BJ (cell line): ENCODE results near the gene KIF1B. TPM values are rescaled to one million over a fixed set of nuclear protein-coding genes. Genes with fewer than 3 reads are reported as not detected.

Experiments used
- CTCF ChIA-PET: fragments of 350-600 bp; formaldehyde crosslinking; extraction: SDS; loops from one replicate; lab custom pipeline; 2021; ENCODE audit warnings: antibody characterized with exemption, inconsistent platforms; lab: Yijun Ruan, JAX
- POLR2A ChIA-PET: fragments of 300-600 bp; sonication (Branson Sonifier 250); formaldehyde crosslinking; extraction: SDS; loops from one replicate; lab custom pipeline; 2021; ENCODE audit warnings: antibody characterized with exemption; lab: Charles Lee
- DNase-seq: peaks from one replicate; pipeline ENCODE4 v3.0.0-alpha.2; 2011; ENCODE audit warnings: low read depth
- H3K27me3 ChIP-seq: 2 replicates; pipeline ENCODE4 v1.6.0; 2011; ENCODE audit warnings: low read length; ENCODE audit not compliant: control insufficient read depth, insufficient read depth
- H3K36me3 ChIP-seq: 2 replicates; pipeline ENCODE4 v1.5.1; 2011; ENCODE audit warnings: low read length; ENCODE audit not compliant: control insufficient read depth, insufficient read depth
- H3K4me3 ChIP-seq: 2 replicates; pipeline ENCODE4 v1.5.1; 2011; ENCODE audit warnings: low read depth, mild to moderate bottlenecking, control low read depth, low read length
- polyA minus RNA-seq: library from RNA; depleted of rRNA, polyadenylated mRNA; stranded (reverse); fragments of >200 nt; gene quantifications from 2 replicates; pipeline ENCODE4 v1.2.3, GENCODE V29; 2011; rRNA and poly(A)+ RNA removed
- polyA plus RNA-seq: library from polyadenylated mRNA; depleted of rRNA; stranded (reverse); fragments of >200 nt; gene quantifications from 2 replicates; pipeline ENCODE4 v1.2.3, GENCODE V29; 2011; rRNA removed
- TF ChIP-seq, protein P1 (sequence below): IDR thresholded peaks from 2 replicates; pipeline ENCODE4 v1.5.1; 2011; ENCODE audit warnings: low read depth, mild to moderate bottlenecking, control low read depth, inconsistent platforms, low read length, moderate library complexity; ENCODE audit not compliant: insufficient read depth

Gene KIF1B, protein sequence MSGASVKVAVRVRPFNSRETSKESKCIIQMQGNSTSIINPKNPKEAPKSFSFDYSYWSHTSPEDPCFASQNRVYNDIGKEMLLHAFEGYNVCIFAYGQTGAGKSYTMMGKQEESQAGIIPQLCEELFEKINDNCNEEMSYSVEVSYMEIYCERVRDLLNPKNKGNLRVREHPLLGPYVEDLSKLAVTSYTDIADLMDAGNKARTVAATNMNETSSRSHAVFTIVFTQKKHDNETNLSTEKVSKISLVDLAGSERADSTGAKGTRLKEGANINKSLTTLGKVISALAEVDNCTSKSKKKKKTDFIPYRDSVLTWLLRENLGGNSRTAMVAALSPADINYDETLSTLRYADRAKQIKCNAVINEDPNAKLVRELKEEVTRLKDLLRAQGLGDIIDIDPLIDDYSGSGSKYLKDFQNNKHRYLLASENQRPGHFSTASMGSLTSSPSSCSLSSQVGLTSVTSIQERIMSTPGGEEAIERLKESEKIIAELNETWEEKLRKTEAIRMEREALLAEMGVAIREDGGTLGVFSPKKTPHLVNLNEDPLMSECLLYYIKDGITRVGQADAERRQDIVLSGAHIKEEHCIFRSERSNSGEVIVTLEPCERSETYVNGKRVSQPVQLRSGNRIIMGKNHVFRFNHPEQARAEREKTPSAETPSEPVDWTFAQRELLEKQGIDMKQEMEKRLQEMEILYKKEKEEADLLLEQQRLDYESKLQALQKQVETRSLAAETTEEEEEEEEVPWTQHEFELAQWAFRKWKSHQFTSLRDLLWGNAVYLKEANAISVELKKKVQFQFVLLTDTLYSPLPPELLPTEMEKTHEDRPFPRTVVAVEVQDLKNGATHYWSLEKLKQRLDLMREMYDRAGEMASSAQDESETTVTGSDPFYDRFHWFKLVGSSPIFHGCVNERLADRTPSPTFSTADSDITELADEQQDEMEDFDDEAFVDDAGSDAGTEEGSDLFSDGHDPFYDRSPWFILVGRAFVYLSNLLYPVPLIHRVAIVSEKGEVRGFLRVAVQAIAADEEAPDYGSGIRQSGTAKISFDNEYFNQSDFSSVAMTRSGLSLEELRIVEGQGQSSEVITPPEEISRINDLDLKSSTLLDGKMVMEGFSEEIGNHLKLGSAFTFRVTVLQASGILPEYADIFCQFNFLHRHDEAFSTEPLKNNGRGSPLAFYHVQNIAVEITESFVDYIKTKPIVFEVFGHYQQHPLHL (N-terminal part only)
- polyA plus RNA-seq = 11.8 and 15.7 TPM in 2 replicates
- 18.5 and 19.1 TPM in 2 replicates for polyA minus RNA-seq

DNA sequence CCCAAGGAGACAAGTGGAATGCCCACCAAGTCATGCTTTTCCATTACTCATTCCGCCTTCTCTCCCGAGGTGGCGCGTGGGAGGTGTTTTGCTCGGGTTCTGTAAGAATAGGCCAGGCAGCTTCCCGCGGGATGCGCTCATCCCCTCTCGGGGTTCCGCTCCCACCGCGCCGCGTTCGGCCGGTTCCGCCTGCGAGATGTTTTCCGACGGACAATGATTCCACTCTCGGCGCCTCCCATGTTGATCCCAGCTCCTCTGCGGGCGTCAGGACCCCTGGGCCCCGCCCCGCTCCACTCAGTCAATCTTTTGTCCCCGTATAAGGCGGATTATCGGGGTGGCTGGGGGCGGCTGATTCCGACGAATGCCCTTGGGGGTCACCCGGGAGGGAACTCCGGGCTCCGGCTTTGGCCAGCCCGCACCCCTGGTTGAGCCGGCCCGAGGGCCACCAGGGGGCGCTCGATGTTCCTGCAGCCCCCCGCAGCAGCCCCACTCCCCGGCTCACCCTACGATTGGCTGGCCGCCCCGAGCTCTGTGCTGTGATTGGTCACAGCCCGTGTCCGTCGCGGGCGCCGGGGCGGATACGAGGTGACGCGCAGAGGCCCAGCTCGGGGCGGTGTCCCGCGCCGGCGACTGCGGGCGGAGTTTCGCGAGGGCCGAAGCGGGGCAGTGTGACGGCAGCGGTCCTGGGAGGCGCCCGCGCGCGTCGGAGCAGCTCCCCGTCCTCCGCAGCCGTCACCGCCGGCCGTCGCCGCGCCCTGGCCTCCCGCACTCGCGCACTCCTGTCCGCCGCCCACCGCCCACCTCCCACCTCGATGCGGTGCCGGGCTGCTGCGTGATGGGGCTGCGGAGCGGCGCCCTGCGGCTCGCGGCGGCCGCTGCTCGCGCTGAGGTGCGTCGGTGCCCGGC, at the start of gene KIF1B:
Gene KIF1B, plus strand, starts transcription at position 666 of the 906 bp plus-strand sequence. CDS start 21,759 bp downstream, outside the sequence.
- Histone ChIP-seq H3K36me3 (no peaks in the 10 kb centered on the region), H3K27me3 (no peaks in the 10 kb centered on the region), H3K4me3 (peak within 1 kb of the TSS; percentile 76)
- TF ChIP-seq, protein P1, sequence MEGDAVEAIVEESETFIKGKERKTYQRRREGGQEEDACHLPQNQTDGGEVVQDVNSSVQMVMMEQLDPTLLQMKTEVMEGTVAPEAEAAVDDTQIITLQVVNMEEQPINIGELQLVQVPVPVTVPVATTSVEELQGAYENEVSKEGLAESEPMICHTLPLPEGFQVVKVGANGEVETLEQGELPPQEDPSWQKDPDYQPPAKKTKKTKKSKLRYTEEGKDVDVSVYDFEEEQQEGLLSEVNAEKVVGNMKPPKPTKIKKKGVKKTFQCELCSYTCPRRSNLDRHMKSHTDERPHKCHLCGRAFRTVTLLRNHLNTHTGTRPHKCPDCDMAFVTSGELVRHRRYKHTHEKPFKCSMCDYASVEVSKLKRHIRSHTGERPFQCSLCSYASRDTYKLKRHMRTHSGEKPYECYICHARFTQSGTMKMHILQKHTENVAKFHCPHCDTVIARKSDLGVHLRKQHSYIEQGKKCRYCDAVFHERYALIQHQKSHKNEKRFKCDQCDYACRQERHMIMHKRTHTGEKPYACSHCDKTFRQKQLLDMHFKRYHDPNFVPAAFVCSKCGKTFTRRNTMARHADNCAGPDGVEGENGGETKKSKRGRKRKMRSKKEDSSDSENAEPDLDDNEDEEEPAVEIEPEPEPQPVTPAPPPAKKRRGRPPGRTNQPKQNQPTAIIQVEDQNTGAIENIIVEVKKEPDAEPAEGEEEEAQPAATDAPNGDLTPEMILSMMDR = peak; percentile 97
- ChIA-PET CTCF (interaction anchor here (0.6 to 2.8 kb wide), 61 partner anchors 9 to 309 kb away, joined by 3 to 44 read pairs (median 4); partner anchors contain the start of genes LZIC and NMNAT1), POLR2A (no interaction called here)
- DNase-seq = peak; percentile 79

DNA sequence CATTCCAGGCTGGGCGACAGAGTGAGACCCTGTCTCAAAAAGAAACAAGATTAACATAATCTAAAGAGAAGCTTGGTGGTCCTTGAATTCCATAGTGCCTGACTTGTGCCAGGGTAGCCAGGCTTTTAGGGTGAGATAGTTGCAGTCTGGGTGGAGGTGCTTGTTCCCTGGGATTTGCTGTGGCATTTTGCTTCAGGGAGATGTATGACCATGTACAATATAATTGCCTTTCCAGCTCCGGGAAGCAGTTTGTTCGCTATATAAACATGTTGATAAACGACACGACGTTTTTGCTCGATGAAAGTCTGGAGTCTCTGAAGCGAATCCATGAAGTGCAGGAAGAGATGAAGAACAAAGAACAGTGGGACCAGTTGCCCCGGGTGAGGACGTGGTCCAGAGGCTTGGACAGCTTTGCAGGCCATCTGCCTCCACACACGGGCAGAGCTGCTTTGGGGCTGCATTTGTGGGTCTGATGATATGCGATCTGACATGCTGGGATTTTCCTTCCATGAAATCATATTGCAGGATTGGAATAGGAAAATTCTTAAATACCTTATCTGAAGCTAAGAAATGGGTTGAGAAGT, 49.4 kb upstream of the KIF1B start:
- TF ChIP-seq, protein P1 = no peak
- Histone ChIP-seq H3K4me3 (no peak overlapping the region), H3K27me3 (no peaks in the 10 kb centered on the region), H3K36me3 (peaks cover 10% of the 10 kb centered on the region)
- DNase-seq = no peak
- POLR2A ChIA-PET = no interaction called here
- CTCF ChIA-PET = interaction anchor here (2.1 to 2.9 kb wide), 2 partner anchors 9 to 211 kb away, joined by 7 to 12 read pairs; no protein-coding TSS in a partner anchor

DNA sequence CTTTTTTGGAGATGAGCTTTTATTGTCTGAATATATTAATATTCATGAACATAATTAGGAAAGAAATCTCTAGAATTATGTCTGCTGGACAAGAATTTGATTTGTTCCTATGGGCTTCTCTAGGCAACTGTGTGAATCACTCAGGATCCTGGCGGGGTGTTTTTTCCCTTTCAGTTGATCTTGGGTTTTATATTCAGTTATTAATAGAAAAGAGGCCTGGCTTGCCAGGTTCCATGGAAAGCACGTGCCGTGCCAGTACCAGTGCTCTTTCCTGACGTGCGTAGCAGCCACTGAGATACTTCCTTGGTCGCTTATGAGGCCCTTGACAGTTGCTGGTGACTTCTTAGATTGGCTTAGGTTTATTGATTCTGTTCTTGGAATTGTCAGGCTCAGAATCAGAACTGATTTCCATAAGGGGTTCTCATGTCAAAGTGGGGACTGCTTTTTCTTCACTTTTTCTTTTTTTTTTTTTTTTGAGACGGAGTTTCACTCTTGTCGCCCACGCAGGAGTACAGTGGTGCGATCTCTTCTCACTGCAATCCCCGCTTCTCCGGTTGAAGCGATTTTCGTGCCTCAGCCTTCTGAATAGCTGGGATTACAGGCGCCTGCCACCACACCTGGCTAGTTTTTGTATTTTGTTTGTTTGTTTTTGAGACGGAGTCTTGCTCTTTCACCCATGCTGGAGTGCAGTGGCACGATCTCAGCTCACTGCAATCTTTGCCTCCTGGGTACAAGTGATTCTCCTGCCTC, 48.7 kb upstream of the KIF1B start:
- Histone ChIP-seq H3K36me3 (peaks cover 10% of the 10 kb centered on the region), H3K4me3 (no peak overlapping the region), H3K27me3 (no peaks in the 10 kb centered on the region)
- CTCF ChIA-PET = interaction anchor here (2.9 kb wide), 1 partner anchor 10 kb away, joined by 12 read pairs; no protein-coding TSS in a partner anchor
- POLR2A ChIA-PET = no interaction called here
- TF ChIP-seq, protein P1 = no peak
- DNase-seq = no peak
